Loucy (cell line): Measurements from ENCODE around the gene TRAF3.

Experiments used
- H2AFZ ChIP-seq: fragments of 200-600 bp; sonication (generic); 2 replicates; pipeline ENCODE4 v1.6.0; 2016; ENCODE audit warnings: antibody characterized with exemption, mild to moderate bottlenecking, low read length, moderate library complexity
- H3F3A ChIP-seq: fragments of 200-600 bp; 2 replicates; pipeline ENCODE4 v1.6.0; 2016; ENCODE audit warnings: antibody characterized with exemption, low read depth, mild to moderate bottlenecking
- H3K27me3 ChIP-seq: fragments of 200-600 bp; sonication (generic); 2 replicates; pipeline ENCODE4 v1.6.1; 2014; ENCODE audit warnings: low read length, mild to moderate bottlenecking; ENCODE audit not compliant: insufficient read depth, poor library complexity, severe bottlenecking
- H3K36me3 ChIP-seq: fragments of 200-600 bp; sonication (generic); 2 replicates; pipeline ENCODE4 v1.6.1; 2016; ENCODE audit warnings: low read length; ENCODE audit not compliant: insufficient read depth
- H3K4me1 ChIP-seq: fragments of 200-600 bp; sonication (generic); 2 replicates; pipeline ENCODE4 v1.5.1; 2014; ENCODE audit warnings: low read length, mild to moderate bottlenecking; ENCODE audit not compliant: insufficient read depth, poor library complexity, severe bottlenecking
- H3K4me2 ChIP-seq: fragments of 200-600 bp; sonication (generic); 2 replicates; pipeline ENCODE4 v1.6.0; 2014; ENCODE audit warnings: antibody characterized with exemption, low read length, low read depth, mild to moderate bottlenecking; ENCODE audit not compliant: poor library complexity, severe bottlenecking
- H3K4me3 ChIP-seq: fragments of 200-600 bp; sonication (generic); 2 replicates; pipeline ENCODE4 v1.5.1; 2014; ENCODE audit warnings: low read length, mild to moderate bottlenecking, mixed read lengths; ENCODE audit not compliant: poor library complexity, severe bottlenecking
- H3K79me2 ChIP-seq: fragments of 200-600 bp; sonication (generic); 2 replicates; pipeline ENCODE4 v1.6.1; 2014; ENCODE audit warnings: low read length; ENCODE audit not compliant: insufficient read depth
- H3K9ac ChIP-seq: fragments of 200-600 bp; sonication (generic); 2 replicates; pipeline ENCODE4 v1.6.0; 2014; ENCODE audit warnings: mild to moderate bottlenecking, low read depth, low read length, moderate library complexity; ENCODE audit not compliant: poor library complexity, severe bottlenecking
- H3K9me2 ChIP-seq: fragments of 200-600 bp; sonication (generic); replicated peaks from 2 replicates; pipeline ENCODE4 v1.6.1; 2016; ENCODE audit warnings: low read depth, low read length, mixed read lengths
- H3K9me3 ChIP-seq: fragments of 200-600 bp; sonication (generic); 2 replicates; pipeline ENCODE4 v1.6.1; 2014; ENCODE audit warnings: mild to moderate bottlenecking, antibody characterized with exemption, low read length, low read depth; ENCODE audit not compliant: insufficient read depth
- H4K20me1 ChIP-seq: fragments of 200-600 bp; sonication (generic); 2 replicates; pipeline ENCODE4 v1.6.0; 2014; ENCODE audit warnings: antibody characterized with exemption, low read length, mild to moderate bottlenecking; ENCODE audit not compliant: insufficient read depth, poor library complexity, severe bottlenecking
- CTCF ChIP-seq: fragments of 200-600 bp; sonication (generic); conservative IDR thresholded peaks from 2 replicates; pipeline ENCODE4 v1.5.1; 2014; ENCODE audit warnings: mild to moderate bottlenecking, antibody characterized with exemption, low read length
- EZH2phosphoT487 ChIP-seq: fragments of 200-600 bp; IDR thresholded peaks from 2 replicates; pipeline ENCODE4 v1.6.1; 2018; ENCODE audit warnings: antibody characterized with exemption, mild to moderate bottlenecking, moderate library complexity, borderline replicate concordance

Gene TRAF3

GRCh38 chr14:102902086-102902485, 124.8 kb downstream of the TRAF3 start:
- Histone ChIP-seq H3K9me3 (no peaks in the 10 kb centered on the region), H4K20me1 (no peaks in the 10 kb centered on the region), H3K36me3 (peaks cover 10% of the 10 kb centered on the region; the same call in 1 of the 2 replicates), H3K9me2 (no peaks in the 10 kb centered on the region), H3F3A (no peaks in the 10 kb centered on the region), H3K4me3 (no peak overlapping the region), H3K79me2 (no peaks in the 10 kb centered on the region), H3K4me2 (no peak overlapping the region), H2AFZ (no peak overlapping the region), H3K4me1 (no peaks in the 10 kb centered on the region), H3K27me3 (no peaks in the 10 kb centered on the region), H3K9ac (no peak overlapping the region)
- no peak for TF ChIP-seq CTCF
- no peak for TF ChIP-seq EZH2phosphoT487

- Histone ChIP-seq H4K20me1 (no peaks in the 10 kb centered on the region), H3K79me2 (no peaks in the 10 kb centered on the region), H3K9ac (no peak overlapping the region), H3K27me3 (no peaks in the 10 kb centered on the region), H2AFZ (no peak overlapping the region), H3K4me1 (no peaks in the 10 kb centered on the region), H3K4me2 (no peak overlapping the region), H3K9me3 (no peaks in the 10 kb centered on the region), H3K4me3 (no peak overlapping the region), H3K9me2 (no peaks in the 10 kb centered on the region), H3K36me3 (peaks cover 10% of the 10 kb centered on the region; the same call in 1 of the 2 replicates), H3F3A (no peaks in the 10 kb centered on the region)
- TF ChIP-seq CTCF (no peak), EZH2phosphoT487 (no peak)
Measured at GRCh38 chr14:102902523-102903247, 125.4 kb downstream of the TRAF3 start.

DNA sequence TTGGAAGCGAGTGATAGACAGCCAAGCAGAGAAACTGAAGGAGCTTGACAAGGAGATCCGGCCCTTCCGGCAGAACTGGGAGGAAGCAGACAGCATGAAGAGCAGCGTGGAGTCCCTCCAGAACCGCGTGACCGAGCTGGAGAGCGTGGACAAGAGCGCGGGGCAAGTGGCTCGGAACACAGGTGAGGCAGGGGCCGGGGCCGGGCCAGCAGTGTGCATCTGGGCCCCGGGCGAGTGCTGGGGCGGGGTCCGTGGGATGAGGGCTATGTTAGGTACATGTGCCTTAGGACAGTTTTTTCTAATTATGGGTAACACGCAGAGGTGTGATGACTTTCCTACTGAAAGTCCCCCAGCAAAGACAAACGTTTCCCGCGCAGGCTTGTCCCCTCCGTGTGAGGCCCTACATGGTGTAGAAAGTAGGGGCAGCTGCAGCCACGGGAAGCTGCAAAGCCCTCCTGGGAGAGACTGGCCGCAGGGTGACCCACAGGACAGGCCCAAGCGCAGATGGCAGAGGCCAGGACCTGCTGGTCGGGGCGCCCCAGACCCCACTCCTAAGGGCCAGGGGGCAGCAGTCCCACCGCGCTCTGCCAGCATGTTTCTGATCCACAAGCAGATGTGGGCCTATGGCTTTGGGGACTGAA, 126.1 kb downstream of the TRAF3 start:
- Histone ChIP-seq H3K9me3 (no peaks in the 10 kb centered on the region), H3K4me3 (no peak overlapping the region), H4K20me1 (no peaks in the 10 kb centered on the region), H3K4me2 (no peak overlapping the region), H3K27me3 (no peaks in the 10 kb centered on the region), H3K4me1 (no peaks in the 10 kb centered on the region), H3K9ac (no peak overlapping the region), H3K79me2 (no peaks in the 10 kb centered on the region), H3F3A (no peaks in the 10 kb centered on the region), H2AFZ (no peak overlapping the region), H3K36me3 (peaks cover 10% of the 10 kb centered on the region; the same call in 1 of the 2 replicates), H3K9me2 (no peaks in the 10 kb centered on the region)
- TF ChIP-seq EZH2phosphoT487 (no peak), CTCF (no peak)
